ENCODE results near the gene FBXO11. TPM values are rescaled to one million over a fixed set of nuclear protein-coding genes. Genes with fewer than 3 reads are reported as not detected.
"Not testable (repeated sequence)": the region's sequence is repeated elsewhere in the genome, so short reads cannot be mapped to it uniquely, and the experiment has no call there.

FBXO11 gene
- 10 to 100 TPM; 50.3 to 59.7 TPM for total RNA-seq

DNA sequence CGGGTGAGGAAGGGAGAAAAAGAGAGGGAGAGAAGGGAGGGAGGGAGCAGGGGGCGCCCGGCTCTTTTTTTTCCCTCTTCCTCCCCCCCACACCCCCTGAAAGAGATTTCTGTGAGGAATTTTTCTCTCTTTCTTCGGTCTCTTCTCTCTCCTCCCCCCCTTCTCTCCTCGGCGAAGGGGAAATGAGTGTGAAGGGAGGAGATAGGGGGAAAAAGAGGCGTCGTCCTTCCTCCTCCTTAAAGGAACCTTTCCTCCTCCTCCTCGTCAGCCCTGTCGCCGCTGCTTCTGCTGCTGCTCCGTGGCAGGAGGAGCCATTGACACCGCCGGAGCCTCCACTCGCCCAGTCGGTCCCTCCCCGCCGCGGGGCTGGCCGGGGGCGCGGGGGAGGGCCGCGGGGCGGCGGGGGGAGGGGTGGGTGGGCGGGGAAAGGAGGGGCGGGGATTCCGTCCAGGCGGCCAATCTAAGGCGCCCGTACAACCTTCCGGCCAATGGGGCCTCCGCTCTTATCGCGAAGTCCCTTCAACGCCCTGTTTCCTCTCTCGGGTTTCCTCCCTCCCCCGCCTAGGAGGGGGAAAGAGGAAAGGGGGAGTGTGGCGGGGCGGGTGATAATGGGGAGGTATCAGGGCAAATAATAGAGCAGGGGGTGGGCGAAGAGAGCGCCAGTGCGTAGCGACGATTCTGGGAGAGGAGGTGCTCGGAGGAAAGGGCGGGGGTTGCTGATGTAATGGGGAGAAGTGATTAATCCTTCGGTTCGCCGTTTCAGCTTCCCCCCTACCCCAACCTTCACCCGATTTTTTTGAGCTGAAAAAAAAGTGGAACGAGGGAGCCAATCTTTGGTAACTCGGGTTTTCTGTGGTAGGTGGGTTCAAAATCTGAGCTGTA is at the start of gene FBXO11:
Gene FBXO11 (minus strand): TSS at position 342 of the 882 bp plus-strand sequence. CDS start 778 bp downstream, outside the sequence.
- peak; percentile 84 to 85 for ATAC-seq (replicated peaks in 1 of 2)
- H3K4me1 Mint-ChIP-seq (ENCODE audit: low read depth): peaks cover 48% of the 10 kb centered on the region
- no peaks in the 10 kb centered on the region for H3K9me3 Mint-ChIP-seq
- H3K27me3 Mint-ChIP-seq (ENCODE audit: low read depth): no peaks in the 10 kb centered on the region
- peak within 1 kb of the TSS; percentile 91 to 97 for H3K4me3 Mint-ChIP-seq
- H3K27ac Mint-ChIP-seq: peak within 1 kb of the TSS; percentile 97
- H3K36me3 Mint-ChIP-seq (ENCODE audit: insufficient read depth in 2 of 2): peaks cover 5 to 8% of the 10 kb centered on the region in 2 donors
- DNase-seq: peak; percentile 91 to 97

DNA sequence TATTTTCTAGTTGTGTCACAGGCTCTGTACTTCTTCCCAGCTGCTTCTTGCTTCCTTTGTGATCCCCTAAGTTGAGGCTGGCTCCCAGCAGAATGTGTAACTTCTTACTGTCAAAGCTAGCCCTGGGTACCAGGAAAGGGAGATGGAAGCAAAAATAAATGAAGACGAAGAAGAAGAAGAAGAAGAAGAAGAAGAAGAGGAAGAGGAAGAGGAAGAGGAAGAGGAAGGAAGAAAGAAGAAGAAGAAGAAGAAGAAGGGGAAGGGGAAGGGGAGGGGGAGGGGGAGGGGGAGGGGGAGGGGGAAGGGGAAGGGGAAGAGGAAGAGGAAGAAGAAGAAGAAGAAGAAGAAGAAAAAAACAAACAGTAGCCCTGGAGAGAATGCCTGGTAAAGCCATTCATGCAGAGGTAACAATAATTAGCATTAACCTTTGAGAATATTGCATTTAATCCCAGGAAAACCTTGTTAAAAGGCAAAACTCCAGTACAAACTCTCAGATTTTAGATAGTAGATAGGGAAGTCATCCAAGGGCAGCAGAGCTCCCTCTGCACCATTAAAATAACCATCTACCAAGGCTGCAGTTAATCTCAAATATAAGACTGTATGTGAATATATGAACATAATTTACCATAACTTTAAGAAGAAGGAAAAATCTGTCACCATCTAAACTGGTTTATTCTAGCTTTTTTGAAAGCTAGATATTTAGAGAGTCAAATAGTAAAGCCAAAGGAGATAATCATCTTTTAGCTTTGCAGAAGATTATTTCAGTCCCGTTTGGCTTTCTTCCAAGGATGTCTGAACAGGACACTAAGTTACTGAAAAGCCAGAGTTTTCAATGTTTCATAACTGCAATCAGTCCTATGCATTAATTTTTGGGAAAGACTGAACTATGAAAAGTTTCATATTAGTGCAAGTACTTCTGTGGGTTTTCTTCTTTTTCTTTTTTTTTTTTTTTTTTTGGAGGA is 44.3 kb upstream of the FBXO11 start:
- DNase-seq: no peak
- H3K9me3 Mint-ChIP-seq: peaks cover 0 to 1% of the 10 kb centered on the region in 2 donors
- H3K4me1 Mint-ChIP-seq (ENCODE audit: low read depth): no peaks in the 10 kb centered on the region
- no peak for ATAC-seq (replicated peaks in 1 of 2)
- no peak overlapping the region for H3K4me3 Mint-ChIP-seq
- H3K27me3 Mint-ChIP-seq (ENCODE audit: low read depth): no peaks in the 10 kb centered on the region
- peaks cover 0 to 2% of the 10 kb centered on the region in 2 donors for H3K36me3 Mint-ChIP-seq (ENCODE audit: insufficient read depth in 2 of 2)
- H3K27ac Mint-ChIP-seq: no peak overlapping the region

DNA sequence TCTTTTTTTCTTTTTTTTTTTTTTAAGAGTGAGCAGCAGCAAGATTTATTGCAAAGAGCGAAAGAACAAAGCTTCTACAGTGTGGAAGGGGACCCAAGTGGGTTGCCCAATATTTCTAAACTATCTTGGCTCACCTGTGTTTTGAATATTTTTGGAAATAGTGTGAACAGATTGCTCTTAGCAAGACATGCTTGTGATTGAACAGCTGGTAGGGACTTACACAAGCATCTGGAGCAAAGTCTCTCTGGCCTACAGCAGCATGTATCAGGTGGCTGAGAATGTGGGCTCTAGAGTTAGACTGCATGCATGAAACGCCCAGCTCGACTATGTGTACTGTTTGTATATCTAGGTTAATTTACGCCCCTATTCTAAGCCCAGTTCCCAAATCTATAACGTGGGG is 40.3 kb upstream of the FBXO11 start:
- H3K4me1 Mint-ChIP-seq (ENCODE audit: low read depth): no peaks in the 10 kb centered on the region
- no peaks in the 10 kb centered on the region for H3K36me3 Mint-ChIP-seq (ENCODE audit: insufficient read depth in 2 of 2)
- peaks cover 0 to 1% of the 10 kb centered on the region in 2 donors for H3K9me3 Mint-ChIP-seq
- ATAC-seq (replicated peaks in 1 of 2) (no peak), DNase-seq (no peak)
- H3K27ac Mint-ChIP-seq: no peak overlapping the region
- no peak overlapping the region for H3K4me3 Mint-ChIP-seq
- no peaks in the 10 kb centered on the region for H3K27me3 Mint-ChIP-seq (ENCODE audit: low read depth)

DNA sequence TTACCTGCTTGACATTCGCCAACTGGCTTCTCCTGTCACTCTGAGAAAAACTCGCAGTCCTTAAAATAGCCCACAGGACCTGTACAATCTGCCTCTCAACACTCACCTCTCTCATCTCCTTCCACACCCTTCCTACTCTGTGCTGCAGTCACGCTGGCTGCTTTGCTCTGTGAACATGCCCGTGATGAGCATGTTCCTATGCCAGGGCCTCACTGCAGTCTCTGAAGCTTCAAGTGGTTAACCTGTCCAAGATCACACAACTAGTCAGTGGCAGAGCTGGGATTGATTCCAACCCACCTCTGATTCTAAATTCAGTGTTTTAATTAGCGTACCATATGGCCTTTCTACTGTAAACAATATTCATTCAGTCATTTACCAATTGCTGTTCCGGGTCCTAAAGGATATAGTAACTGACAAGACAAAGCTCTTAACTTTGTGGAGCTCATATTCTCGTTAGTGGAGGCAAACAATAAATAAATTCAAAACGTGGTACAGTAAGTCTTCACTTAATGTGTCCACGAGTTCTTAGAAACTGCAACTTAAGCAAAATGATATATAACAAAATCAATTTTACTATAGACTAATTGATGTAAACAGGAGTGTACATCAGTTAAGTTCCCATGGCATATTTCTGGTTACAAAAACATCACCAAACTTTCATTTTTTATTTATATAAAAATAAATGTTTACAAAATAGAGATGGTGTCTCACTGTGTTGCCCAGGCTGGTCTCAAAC is 38.9 kb upstream of the FBXO11 start:
- Mint-ChIP-seq H3K4me3 (no peak overlapping the region), H3K27me3 (ENCODE audit: low read depth) (no peaks in the 10 kb centered on the region), H3K9me3 (peaks cover 0 to under 1% of the 10 kb centered on the region in 2 donors), H3K36me3 (ENCODE audit: insufficient read depth in 2 of 2) (no peaks in the 10 kb centered on the region), H3K27ac (no peak overlapping the region), H3K4me1 (ENCODE audit: low read depth) (no peaks in the 10 kb centered on the region)
- ATAC-seq (replicated peaks in 1 of 2) (no peak), DNase-seq (no peak)

DNA sequence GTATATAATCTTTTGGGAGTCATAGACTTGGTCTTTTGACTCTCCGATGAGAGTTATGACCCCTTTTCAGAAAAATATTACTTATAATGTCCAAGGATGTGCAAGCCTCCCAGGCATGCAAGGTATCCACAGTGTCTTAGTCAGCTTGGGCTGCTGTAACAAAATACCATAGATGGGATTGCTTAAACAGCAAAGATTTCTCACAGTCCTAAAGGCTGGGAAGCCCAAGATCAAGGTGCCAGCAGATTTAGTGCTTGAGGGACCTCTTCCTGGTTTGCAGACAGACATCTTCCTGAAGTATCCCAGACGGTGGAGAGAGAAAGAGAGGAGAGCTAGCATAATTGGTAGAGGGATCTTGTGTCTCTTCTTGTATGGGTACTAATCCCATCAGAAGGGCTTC is 35.6 kb upstream of the FBXO11 start:
- DNase-seq: no peak
- no peak for ATAC-seq (replicated peaks in 1 of 2)

DNA sequence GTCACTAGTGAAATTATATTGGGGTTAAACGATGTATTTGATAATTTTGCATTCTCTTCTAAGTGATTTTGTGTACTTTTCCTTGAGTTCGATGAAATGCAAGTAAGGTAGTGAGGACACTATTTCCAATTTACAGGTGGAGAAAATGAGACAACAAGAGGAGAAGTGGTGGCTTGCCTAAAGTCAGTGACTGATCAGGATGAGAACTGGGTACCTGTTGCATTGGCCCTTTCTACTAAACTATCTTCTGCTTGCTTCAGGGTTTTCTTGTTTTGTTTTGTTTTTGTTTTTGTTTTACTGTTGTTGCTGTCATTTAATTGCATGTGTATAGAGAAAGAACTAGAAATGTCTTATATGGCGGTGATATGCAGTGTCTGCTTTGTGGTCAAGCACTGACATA is 31.4 kb upstream of the FBXO11 start:
- H3K9me3 Mint-ChIP-seq: no peaks in the 10 kb centered on the region
- H3K4me3 Mint-ChIP-seq: no peak overlapping the region
- ATAC-seq (replicated peaks in 1 of 2) (no peak), DNase-seq (no peak)
- no peaks in the 10 kb centered on the region for H3K27me3 Mint-ChIP-seq (ENCODE audit: low read depth)
- H3K36me3 Mint-ChIP-seq (ENCODE audit: insufficient read depth in 2 of 2): no peaks in the 10 kb centered on the region
- H3K27ac Mint-ChIP-seq: no peak overlapping the region
- H3K4me1 Mint-ChIP-seq (ENCODE audit: low read depth): no peaks in the 10 kb centered on the region

More for the DNA sequence above, 35.6 kb upstream of the FBXO11 start:
- H3K36me3 Mint-ChIP-seq (ENCODE audit: insufficient read depth in 2 of 2): no peaks in the 10 kb centered on the region
- H3K27ac Mint-ChIP-seq: no peak overlapping the region
- H3K4me1 Mint-ChIP-seq (ENCODE audit: low read depth): no peaks in the 10 kb centered on the region
- H3K4me3 Mint-ChIP-seq: no peak overlapping the region
- H3K27me3 Mint-ChIP-seq (ENCODE audit: low read depth): no peaks in the 10 kb centered on the region
- H3K9me3 Mint-ChIP-seq: no peaks in the 10 kb centered on the region

DNA sequence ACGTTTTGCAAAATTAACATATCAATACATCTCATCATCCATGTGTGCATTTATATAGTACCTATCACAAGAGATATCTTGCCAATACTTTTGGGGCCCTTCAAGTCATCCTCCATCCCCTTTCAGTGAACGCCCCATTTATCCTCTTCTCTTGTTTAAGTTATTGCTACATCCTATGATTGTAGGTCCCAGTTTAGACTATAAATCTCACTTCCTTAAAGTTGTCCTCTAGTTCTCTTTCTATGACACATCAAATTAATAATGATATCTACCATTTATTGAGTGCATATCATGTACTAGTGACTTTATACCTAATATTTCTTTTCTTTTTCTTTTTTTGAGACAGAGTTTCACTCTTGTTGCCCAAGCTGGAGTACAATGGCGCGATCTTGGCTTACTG is 28.8 kb upstream of the FBXO11 start:
- no peaks in the 10 kb centered on the region for H3K9me3 Mint-ChIP-seq
- no peak overlapping the region for H3K4me3 Mint-ChIP-seq
- ATAC-seq (replicated peaks in 1 of 2) (no peak), DNase-seq (no peak)
- no peaks in the 10 kb centered on the region for H3K36me3 Mint-ChIP-seq (ENCODE audit: insufficient read depth in 2 of 2)
- no peak overlapping the region for H3K27ac Mint-ChIP-seq
- H3K27me3 Mint-ChIP-seq (ENCODE audit: low read depth): no peaks in the 10 kb centered on the region
- H3K4me1 Mint-ChIP-seq (ENCODE audit: low read depth): no peaks in the 10 kb centered on the region

DNA sequence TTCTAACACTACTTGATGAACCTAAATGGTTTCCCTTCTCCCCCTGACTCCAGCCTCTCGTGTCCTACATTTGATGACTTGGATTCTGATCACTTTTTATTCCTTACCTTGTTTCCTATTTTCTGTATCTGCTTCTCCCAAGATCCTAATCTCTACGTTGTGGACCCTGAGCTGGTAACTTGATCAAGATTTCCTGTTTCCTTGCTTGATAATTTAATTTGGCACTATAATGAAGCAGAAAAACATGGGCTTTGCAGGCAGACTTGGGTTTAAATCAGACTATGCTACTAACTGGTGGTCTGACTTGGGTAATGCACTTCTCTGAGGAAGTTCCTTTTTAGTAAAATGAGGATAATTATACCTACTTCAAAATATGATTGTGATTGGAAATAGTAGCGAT is 11.7 kb upstream of the FBXO11 start:
- H3K4me3 Mint-ChIP-seq: no peak overlapping the region
- no peaks in the 10 kb centered on the region for H3K27me3 Mint-ChIP-seq (ENCODE audit: low read depth)
- no peaks in the 10 kb centered on the region for H3K36me3 Mint-ChIP-seq (ENCODE audit: insufficient read depth in 2 of 2)
- DNase-seq: no peak
- H3K27ac Mint-ChIP-seq: no peak overlapping the region
- no peaks in the 10 kb centered on the region for H3K4me1 Mint-ChIP-seq (ENCODE audit: low read depth)
- ATAC-seq (replicated peaks in 1 of 2): no peak
- no peaks in the 10 kb centered on the region for H3K9me3 Mint-ChIP-seq

DNA sequence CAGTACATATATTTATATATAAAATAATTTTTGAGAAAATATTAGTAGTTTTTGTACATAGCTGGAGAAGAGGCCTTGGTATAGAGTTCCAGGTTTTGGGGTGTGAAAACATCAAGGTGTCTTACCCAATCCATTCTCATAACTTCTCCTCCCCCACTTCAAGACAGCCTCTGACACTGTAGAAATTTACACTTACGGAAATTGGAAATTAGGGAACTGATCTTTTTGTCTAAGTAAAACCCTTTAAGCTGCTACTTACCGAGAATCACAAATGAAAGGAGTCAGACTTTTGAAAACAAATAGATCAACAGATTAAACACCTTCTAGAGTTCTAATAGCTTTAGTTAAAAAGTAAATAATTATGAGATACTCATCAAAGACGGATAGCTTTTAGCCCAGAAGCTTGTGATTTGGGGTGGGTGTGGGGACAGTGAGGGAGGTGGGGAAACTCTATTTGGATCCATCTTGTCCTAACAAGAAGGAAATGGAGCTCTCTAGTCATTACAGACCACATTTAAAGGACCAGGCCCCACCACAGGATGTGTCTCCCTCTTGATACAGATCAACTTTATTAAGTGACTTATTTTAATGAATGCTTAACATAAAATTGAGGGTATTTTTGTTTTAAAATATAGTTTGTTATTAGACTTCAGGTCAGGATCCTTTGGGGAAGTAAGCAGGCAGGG is 11.1 kb upstream of the FBXO11 start:
- H3K27me3 Mint-ChIP-seq (ENCODE audit: low read depth): no peaks in the 10 kb centered on the region
- ATAC-seq (replicated peaks in 1 of 2) (no peak), DNase-seq (no peak)
- no peak overlapping the region for H3K27ac Mint-ChIP-seq
- H3K9me3 Mint-ChIP-seq: no peaks in the 10 kb centered on the region
- H3K4me3 Mint-ChIP-seq: no peak overlapping the region
- H3K36me3 Mint-ChIP-seq (ENCODE audit: insufficient read depth in 2 of 2): peaks cover 0 to 1% of the 10 kb centered on the region in 2 donors
- no peaks in the 10 kb centered on the region for H3K4me1 Mint-ChIP-seq (ENCODE audit: low read depth)

DNA sequence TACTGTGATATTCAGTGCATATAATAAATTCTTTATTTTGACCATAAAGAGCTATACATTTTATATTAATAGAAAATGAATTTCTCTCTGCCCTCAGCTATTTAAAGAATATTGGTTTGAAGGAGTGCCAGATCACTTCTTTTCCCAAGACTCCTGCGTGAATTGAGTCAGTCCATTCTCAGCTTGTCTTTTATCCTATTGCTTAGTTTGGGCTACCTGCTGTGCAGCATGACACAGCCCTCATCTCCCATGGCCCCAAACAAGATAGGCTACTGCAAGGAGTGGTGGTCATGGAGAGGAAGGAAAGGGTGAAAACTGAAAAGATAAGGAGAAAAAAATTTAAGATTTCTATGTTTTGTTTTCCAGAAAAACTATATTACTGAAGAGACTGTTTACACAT is 10.1 kb upstream of the FBXO11 start:
- DNase-seq (no peak), ATAC-seq (replicated peaks in 1 of 2) (no peak)
- Mint-ChIP-seq H3K27ac (no peak overlapping the region), H3K4me3 (no peak overlapping the region), H3K4me1 (ENCODE audit: low read depth) (no peaks in the 10 kb centered on the region), H3K9me3 (no peaks in the 10 kb centered on the region), H3K36me3 (ENCODE audit: insufficient read depth in 2 of 2) (peaks cover 0 to 2% of the 10 kb centered on the region in 2 donors), H3K27me3 (ENCODE audit: low read depth) (no peaks in the 10 kb centered on the region)

DNA sequence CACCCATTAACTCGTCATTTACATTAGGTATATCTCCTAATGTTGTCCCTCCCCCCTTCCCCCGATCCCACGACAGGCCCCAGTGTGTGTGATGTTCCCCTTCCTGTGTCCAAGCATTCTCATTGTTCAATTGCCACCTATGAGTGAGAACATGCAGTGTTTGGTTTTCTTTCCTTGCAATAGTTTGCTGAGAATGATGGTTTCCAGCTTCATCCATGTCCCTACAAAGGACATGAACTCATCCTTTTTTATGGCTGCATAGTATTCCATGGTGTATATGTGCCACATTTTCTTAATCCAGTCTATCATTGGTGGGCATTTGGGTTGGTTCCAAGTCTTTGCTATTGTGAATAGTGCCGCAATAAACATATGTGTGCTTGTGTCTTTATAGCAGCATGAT is 4.4 kb upstream of the FBXO11 start:
- not testable (repeated sequence) for H3K36me3 Mint-ChIP-seq (ENCODE audit: insufficient read depth in 2 of 2); DNase-seq; H3K27ac Mint-ChIP-seq; H3K4me3 Mint-ChIP-seq; ATAC-seq (replicated peaks in 1 of 2); H3K27me3 Mint-ChIP-seq (ENCODE audit: low read depth); H3K9me3 Mint-ChIP-seq
- H3K4me1 Mint-ChIP-seq (ENCODE audit: low read depth): peaks cover 19% of the 10 kb centered on the region

DNA sequence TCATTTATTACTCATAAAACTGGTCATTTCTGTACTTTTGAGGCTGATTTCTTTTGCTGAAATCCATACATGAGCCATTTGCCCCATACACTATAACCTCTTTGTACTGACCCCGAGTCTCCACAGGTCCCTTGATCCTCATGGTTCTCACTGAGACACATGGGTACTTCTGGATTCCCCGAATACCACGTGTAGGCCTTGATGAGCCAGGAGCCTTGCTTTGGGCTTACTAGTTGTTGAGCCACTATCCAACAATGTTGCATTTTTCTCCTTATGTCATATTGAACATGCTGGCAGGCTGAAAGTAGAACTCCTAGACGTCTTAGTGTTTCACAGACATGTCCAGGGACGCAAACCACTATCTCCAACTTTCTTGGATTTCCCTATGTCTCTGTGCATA is 2.4 kb upstream of the FBXO11 start:
- no peaks in the 10 kb centered on the region for H3K27me3 Mint-ChIP-seq (ENCODE audit: low read depth)
- H3K36me3 Mint-ChIP-seq (ENCODE audit: insufficient read depth in 2 of 2): peaks cover 7 to 8% of the 10 kb centered on the region in 2 donors
- ATAC-seq (replicated peaks in 1 of 2) (no peak), DNase-seq (no peak)
- no peaks in the 10 kb centered on the region for H3K9me3 Mint-ChIP-seq
- H3K4me3 Mint-ChIP-seq: peak overlapping the region in 1 of 2 donors; percentile 97
- H3K27ac Mint-ChIP-seq: no peak overlapping the region
- H3K4me1 Mint-ChIP-seq (ENCODE audit: low read depth): peaks cover 25% of the 10 kb centered on the region
